Sigmoid colon (tissue), 4 donors: ENCODE measurements around the gene ZNF443.

Experiments used
- POLR2A ChIP-seq, 2 donors: fragments of 450-650 bp; IDR thresholded peaks; one replicate each; pipeline ENCODE4 v1.6.1; 2016; ENCODE audit warnings: antibody characterized with exemption in 2 of 2, mild to moderate bottlenecking in 2 of 2, moderate library complexity in 2 of 2
- POLR2AphosphoS5 ChIP-seq, 4 donors: sonication (generic); formaldehyde crosslinking; IDR thresholded peaks; one replicate each; pipeline ENCODE4 v1.6.1; 2017; ENCODE audit warnings: antibody characterized with exemption in 4 of 4
- TF ChIP-seq, protein P1 (sequence below), 4 experiments: fragments of 450-650 bp in 3 of 4; fragments of 200-600 bp in 1 of 4; IDR thresholded peaks; one replicate each; pipeline ENCODE4 v1.5.1; 2016 to 2019; ENCODE audit warnings: antibody characterized with exemption in 4 of 4, mild to moderate bottlenecking in 3 of 4, moderate library complexity in 2 of 4

DNA sequence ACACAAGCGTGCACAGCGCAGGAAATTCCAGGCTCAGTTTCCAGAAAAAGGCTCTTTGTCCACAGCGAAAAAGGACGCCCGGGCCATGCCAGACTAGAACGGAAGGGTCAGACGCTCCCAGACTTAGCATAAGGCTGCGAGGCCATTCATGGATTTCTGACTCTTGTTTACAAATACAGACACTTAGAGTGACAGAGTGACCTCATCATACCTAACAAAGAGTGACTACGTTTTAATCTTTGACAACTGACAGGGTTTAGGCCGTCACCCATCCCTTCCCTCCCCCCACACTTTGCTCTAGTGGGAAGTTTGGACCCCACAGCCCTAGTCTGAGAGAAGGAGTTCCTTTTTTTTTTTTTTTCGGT lies 44.2 kb upstream of the ZNF443 start:
- TF ChIP-seq, protein P1, sequence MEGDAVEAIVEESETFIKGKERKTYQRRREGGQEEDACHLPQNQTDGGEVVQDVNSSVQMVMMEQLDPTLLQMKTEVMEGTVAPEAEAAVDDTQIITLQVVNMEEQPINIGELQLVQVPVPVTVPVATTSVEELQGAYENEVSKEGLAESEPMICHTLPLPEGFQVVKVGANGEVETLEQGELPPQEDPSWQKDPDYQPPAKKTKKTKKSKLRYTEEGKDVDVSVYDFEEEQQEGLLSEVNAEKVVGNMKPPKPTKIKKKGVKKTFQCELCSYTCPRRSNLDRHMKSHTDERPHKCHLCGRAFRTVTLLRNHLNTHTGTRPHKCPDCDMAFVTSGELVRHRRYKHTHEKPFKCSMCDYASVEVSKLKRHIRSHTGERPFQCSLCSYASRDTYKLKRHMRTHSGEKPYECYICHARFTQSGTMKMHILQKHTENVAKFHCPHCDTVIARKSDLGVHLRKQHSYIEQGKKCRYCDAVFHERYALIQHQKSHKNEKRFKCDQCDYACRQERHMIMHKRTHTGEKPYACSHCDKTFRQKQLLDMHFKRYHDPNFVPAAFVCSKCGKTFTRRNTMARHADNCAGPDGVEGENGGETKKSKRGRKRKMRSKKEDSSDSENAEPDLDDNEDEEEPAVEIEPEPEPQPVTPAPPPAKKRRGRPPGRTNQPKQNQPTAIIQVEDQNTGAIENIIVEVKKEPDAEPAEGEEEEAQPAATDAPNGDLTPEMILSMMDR (IDR thresholded peaks at IDR 0.05): no peak
- TF ChIP-seq POLR2A (IDR thresholded peaks at IDR 0.05): no peak
- TF ChIP-seq POLR2AphosphoS5 (IDR thresholded peaks at IDR 0.05): no peak
